Activated naive CD4-positive, alpha-beta T cell treated with anti-CD3 and anti-CD28 coated beads, Interleukin-2, amount 50 U/mL, for 72 hours (primary cell): ENCODE data around the gene ERC2. TPM values are rescaled to one million over a fixed set of nuclear protein-coding genes. Genes with fewer than 3 reads are reported as not detected.

Source experiments
- ATAC-seq, 2 donors: fragments of 150-1000 bp; cut with Tn5 transposase; 2 replicates each; pipeline ENCODE4 v1.10.0; 2021; ENCODE audit warnings: mild to moderate bottlenecking in 2 of 2, moderate library complexity in 2 of 2
- DNase-seq, 2 donors: peaks; one replicate each; pipeline ENCODE4 v3.0.0; 2021 to 2022; ENCODE audit warnings: low spot score in 2 of 2
- H3K27ac Mint-ChIP-seq, 2 donors: one replicate each; pipeline ENCODE4 v1.8.0; 2022; ENCODE audit warnings: mild to moderate bottlenecking in 2 of 2, mixed read lengths in 2 of 2
- H3K36me3 Mint-ChIP-seq, 2 donors: one replicate each; pipeline ENCODE4 v1.8.0; 2022; ENCODE audit warnings: mixed read lengths in 2 of 2
- H3K9me3 Mint-ChIP-seq, 2 donors: one replicate each; pipeline ENCODE4 v1.8.0; 2022; ENCODE audit warnings: mixed read lengths in 2 of 2
- total RNA-seq, 2 donors: library from RNA; stranded (reverse); gene quantifications; one replicate each; pipeline ENCODE4 v1.2.3, GENCODE V29; 2022

The ERC2 gene
- total RNA-seq, 2 donors from 2014 or later = 0.58 TPM; not detected in 1

DNA sequence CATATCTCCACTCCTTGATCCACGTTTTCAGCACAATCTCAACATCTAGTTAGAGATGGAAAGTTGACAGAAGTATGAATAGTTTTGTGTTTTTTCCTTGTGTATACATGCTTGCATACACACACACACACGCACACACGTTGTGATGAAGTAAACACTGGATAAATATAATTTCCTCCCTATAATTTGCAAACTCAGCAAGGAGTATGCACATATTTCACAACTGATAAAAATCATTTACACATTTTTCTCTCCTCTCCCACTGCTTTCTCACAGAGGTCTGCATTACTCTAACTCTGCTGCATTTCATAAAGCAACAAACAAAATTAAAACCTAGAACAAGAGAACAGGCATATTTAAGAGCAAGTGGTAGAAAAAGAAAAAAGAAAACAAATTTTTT lies 320.9 kb downstream of the ERC2 start:
- Mint-ChIP-seq H3K27ac (no peak overlapping the region), H3K9me3 (no peaks in the 10 kb centered on the region), H3K36me3 (no peaks in the 10 kb centered on the region)
- ATAC-seq (no peak), DNase-seq (no peak)

GRCh38 chr3:56145410-56145809 lies 322.9 kb downstream of the ERC2 start:
- H3K9me3 Mint-ChIP-seq = peaks cover 0 to 4% of the 10 kb centered on the region in 2 donors
- ATAC-seq (no peak), DNase-seq (no peak)
- no peaks in the 10 kb centered on the region for H3K36me3 Mint-ChIP-seq
- H3K27ac Mint-ChIP-seq = no peak overlapping the region

DNA sequence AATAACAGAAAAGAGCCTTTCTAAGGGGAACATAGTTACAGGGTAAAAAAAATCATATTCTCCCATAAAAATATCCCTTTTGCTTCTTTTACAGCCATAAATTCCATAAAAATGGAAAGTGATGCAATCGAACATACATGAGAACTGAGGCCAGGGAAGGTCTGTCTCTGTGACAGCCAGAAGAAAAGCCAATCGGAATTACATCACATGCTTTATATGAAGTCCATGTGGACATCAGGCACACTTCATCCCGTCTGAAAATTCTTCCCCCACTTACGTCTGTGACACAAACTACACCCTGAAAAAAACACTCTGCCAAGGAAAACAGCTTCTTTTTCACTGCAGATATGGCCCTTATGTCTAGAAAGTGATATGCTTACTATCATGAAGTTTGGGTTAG lies 323.5 kb downstream of the ERC2 start:
- ATAC-seq = no peak
- H3K9me3 Mint-ChIP-seq = peaks cover 0 to 4% of the 10 kb centered on the region in 2 donors
- H3K36me3 Mint-ChIP-seq = no peaks in the 10 kb centered on the region
- H3K27ac Mint-ChIP-seq = no peak overlapping the region
- DNase-seq = no peak

DNA sequence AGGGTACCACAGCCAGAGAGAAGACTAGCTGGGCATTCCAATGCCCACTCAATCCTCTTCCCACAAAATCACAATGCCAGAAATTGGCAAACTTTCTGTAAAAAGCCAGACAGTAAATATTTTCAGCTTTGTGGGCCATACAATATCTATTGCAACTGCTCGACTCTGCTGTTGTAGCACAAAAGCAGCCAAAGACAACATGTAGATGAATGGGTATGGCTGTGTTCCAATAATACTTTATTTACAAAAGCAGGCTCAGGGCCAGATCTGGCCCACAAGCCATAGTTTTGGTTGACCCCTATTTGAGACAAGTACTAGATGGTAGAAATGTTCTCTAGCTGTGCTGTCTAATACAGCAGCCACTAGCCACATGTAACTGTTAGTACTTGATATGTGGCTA lies 330.9 kb downstream of the ERC2 start:
- Mint-ChIP-seq H3K9me3 (peaks cover 0 to 4% of the 10 kb centered on the region in 2 donors), H3K36me3 (no peaks in the 10 kb centered on the region), H3K27ac (no peak overlapping the region)
- ATAC-seq (no peak), DNase-seq (no peak)

- H3K9me3 Mint-ChIP-seq = peaks cover 0 to 4% of the 10 kb centered on the region in 2 donors
- ATAC-seq = no peak
- H3K27ac Mint-ChIP-seq = no peak overlapping the region
- no peak for DNase-seq
- no peaks in the 10 kb centered on the region for H3K36me3 Mint-ChIP-seq
These were observed 331.8 kb downstream of the ERC2 start for GRCh38 chr3:56136514-56136913.

DNA sequence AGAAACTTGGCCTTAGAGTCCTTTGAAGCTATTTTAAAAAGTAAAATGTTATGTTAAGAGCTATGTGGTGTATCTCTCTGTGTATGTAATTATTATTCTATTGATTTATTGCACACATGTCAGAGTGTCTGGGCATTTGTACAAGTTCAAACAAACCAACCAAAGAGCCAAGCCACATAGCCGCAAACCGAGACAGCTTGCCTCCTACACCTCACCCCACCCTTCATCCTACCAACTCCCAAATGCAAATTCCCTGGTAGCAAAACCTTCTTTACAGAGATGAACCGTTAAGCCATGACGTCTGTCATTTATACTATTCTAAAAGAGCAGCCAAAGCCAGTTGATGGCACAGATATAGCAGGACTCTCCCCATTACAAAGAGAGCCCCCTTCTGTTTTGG lies 332.3 kb downstream of the ERC2 start:
- no peaks in the 10 kb centered on the region for H3K36me3 Mint-ChIP-seq
- DNase-seq (no peak), ATAC-seq (no peak)
- peaks cover 0 to under 1% of the 10 kb centered on the region in 2 donors for H3K9me3 Mint-ChIP-seq
- H3K27ac Mint-ChIP-seq = no peak overlapping the region

GRCh38 chr3:56133423-56133822 lies 334.8 kb downstream of the ERC2 start:
- H3K9me3 Mint-ChIP-seq = no peaks in the 10 kb centered on the region
- no peak for ATAC-seq
- H3K36me3 Mint-ChIP-seq = no peaks in the 10 kb centered on the region

DNA sequence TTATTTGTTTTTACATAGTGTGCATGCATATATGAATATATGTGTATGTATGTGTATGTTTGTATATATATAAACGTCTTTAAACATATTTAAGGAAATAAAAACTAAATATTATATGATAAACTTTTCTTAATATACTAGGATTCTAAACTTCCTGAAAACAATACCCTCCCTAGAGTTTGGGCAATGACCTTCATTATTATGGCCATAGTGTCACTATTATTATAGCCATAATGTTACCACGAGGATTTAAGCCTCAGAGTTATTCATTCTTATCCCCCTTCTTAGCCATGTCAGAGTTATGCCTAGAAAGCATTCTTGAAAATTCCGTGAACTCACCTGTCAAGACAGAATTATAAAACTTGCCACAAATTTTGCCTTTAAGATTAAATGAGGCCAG lies 335.5 kb downstream of the ERC2 start:
- no peaks in the 10 kb centered on the region for H3K9me3 Mint-ChIP-seq
- no peaks in the 10 kb centered on the region for H3K36me3 Mint-ChIP-seq
- DNase-seq = no peak
- ATAC-seq = no peak
- H3K27ac Mint-ChIP-seq = no peak overlapping the region

More at GRCh38 chr3:56133423-56133822, 334.8 kb downstream of the ERC2 start:
- no peak for DNase-seq
- H3K27ac Mint-ChIP-seq = no peak overlapping the region

DNA sequence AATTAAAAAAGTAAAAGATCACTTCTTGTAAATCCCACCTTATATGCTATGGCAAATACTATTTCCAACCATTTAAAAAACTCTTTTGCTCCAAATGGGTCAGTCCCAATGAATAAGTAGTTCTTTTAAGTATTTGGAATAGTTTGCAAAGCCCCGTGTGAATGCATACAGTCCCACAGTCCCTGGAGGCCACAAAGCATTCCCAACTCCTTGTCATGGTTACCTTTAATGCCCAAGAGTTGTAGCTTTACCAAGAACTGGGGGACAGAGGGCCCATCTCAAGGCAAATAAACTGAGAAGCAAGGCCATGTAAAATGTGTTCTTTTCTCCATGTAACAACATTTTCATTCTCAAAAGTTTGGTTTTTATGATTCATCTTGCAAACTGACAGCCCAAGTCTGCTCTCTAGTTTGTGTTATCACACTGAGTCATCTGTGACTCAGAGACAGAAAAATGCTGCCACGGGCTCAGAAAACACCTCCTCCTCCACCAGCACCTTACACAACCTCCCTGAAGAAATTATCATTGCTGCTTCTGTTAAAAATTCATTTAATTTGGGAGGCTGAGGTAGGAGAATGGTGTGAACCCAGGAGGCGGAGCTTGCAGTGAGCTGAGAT lies 336.2 kb downstream of the ERC2 start:
- peak in 1 of 2 donors; percentile 3 for DNase-seq
- Mint-ChIP-seq H3K9me3 (no peaks in the 10 kb centered on the region), H3K27ac (no peak overlapping the region), H3K36me3 (no peaks in the 10 kb centered on the region)
- peak; percentile 47 to 97 for ATAC-seq

- Mint-ChIP-seq H3K9me3 (no peaks in the 10 kb centered on the region), H3K36me3 (no peaks in the 10 kb centered on the region), H3K27ac (no peak overlapping the region)
- ATAC-seq = no peak
- no peak for DNase-seq
These were observed 338.2 kb downstream of the ERC2 start for GRCh38 chr3:56130036-56130435.

DNA sequence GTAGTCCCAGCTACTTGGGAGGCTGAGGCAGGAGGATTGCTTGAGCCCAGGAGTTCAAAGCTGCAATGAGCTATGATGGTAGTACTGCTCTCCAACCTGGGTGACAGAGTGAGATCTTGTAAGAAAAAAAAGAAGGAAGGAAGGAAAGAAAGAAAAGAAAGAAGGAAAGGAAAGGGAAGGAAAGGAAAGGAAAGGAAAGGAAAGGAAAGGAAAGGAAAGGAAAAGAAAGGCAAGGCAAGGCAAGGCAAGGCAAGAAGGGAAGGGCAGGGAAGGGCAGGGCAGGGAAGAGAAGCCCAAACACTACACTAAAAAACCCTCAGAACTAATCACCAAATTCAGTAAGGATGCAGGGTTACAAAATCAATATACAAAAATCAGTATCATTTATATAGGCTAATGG lies 341.6 kb downstream of the ERC2 start:
- H3K9me3 Mint-ChIP-seq = no peaks in the 10 kb centered on the region
- H3K36me3 Mint-ChIP-seq = no peaks in the 10 kb centered on the region
- H3K27ac Mint-ChIP-seq = no peak overlapping the region
- DNase-seq (no peak), ATAC-seq (no peak)

DNA sequence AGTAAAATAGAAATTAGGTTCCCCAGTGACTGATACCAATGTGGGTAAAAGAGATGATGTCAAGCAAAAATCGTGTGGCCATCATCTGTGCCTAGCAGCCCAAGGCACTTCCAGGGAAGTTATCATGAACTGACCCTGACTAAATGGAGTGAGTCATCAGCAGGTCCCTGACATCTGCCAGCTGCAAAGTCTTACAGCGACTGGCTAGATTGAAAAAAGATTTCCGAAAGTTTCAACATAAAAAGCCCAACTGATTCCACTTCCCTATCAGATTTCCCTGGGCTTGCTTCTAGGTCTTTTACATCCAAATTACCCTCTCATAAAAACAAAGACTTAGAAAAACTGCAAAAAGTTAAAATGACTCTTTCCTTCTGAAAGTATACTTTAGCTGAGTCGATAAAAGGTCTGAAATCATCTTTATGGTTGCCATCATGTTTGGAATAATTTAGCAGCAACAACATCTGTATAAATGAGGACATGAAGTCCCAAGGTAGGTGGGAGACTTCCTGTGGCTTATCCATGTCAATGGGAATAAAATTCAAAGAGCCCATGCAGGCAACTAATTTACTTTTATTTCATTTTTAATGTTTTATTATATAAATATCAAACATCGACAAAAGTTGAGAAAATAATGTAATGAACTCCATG lies 342.8 kb downstream of the ERC2 start:
- ATAC-seq (no peak), DNase-seq (no peak)
- H3K9me3 Mint-ChIP-seq = no peaks in the 10 kb centered on the region
- H3K36me3 Mint-ChIP-seq = no peaks in the 10 kb centered on the region
- H3K27ac Mint-ChIP-seq = no peak overlapping the region

DNA sequence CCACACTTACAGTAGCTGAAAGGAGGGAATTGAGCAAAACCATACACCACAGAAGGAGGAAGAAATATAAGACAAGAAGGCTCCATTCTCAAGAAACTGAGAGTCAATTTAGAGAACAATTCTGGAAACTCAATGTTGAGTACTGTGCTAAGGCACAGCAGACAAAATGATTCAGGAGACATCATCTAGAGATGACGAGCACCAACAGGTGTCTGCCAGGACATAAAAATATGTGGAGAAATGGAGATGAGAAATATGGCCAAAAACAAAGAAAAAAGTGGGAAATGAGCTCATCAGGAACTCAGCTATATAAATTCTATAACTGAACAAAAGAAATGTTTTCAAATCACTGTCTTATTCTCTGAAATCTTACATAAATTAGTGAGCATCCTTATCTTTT lies 343.7 kb downstream of the ERC2 start:
- DNase-seq = no peak
- H3K27ac Mint-ChIP-seq = no peak overlapping the region
- H3K9me3 Mint-ChIP-seq = no peaks in the 10 kb centered on the region
- H3K36me3 Mint-ChIP-seq = no peaks in the 10 kb centered on the region
- no peak for ATAC-seq

GRCh38 chr3:56123487-56123886 lies 344.8 kb downstream of the ERC2 start:
- Mint-ChIP-seq H3K36me3 (no peaks in the 10 kb centered on the region), H3K9me3 (no peaks in the 10 kb centered on the region), H3K27ac (no peak overlapping the region)
- DNase-seq (no peak), ATAC-seq (no peak)

DNA sequence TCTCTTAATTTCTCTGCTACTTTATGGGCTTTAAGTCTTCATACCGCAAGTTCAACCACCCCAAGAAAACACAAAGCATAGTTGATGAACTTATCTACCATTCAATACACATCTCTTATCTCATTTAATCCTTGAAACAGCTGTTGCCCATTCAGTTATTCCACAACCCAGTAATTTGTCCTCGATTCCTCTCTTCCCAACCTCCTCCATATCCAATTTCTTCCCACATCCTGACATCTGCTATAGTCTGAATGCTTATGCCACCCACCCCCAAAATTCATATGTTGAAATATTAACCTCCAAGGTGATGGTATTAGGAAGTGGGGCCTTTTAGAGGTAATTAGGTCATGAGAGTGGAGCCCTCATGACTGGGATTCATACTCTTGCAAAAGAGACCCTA lies 345.4 kb downstream of the ERC2 start:
- no peak overlapping the region for H3K27ac Mint-ChIP-seq
- H3K9me3 Mint-ChIP-seq = no peaks in the 10 kb centered on the region
- no peak for ATAC-seq
- H3K36me3 Mint-ChIP-seq = no peaks in the 10 kb centered on the region
- no peak for DNase-seq

DNA sequence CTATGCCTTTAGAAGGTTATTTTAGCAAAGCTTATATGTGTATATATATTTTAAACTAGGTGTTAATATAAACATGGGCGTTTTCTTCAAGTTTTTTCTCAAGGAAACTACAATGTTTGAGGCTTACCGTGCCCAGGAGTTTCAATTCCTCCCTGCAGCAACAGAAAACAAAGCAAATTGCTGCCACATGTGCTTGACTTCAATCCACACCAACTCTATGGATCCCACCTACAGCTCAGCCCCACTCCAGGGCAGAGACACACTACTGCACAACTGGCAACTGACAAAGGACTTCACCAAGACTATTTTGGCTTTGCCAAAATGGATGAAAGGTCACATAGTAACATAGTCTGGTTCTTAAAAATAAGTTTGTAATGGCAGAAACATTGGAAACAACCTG lies 346.6 kb downstream of the ERC2 start:
- Mint-ChIP-seq H3K36me3 (no peaks in the 10 kb centered on the region), H3K27ac (no peak overlapping the region), H3K9me3 (peaks cover 4 to 6% of the 10 kb centered on the region in 2 donors)
- no peak for DNase-seq
- ATAC-seq = no peak

DNA sequence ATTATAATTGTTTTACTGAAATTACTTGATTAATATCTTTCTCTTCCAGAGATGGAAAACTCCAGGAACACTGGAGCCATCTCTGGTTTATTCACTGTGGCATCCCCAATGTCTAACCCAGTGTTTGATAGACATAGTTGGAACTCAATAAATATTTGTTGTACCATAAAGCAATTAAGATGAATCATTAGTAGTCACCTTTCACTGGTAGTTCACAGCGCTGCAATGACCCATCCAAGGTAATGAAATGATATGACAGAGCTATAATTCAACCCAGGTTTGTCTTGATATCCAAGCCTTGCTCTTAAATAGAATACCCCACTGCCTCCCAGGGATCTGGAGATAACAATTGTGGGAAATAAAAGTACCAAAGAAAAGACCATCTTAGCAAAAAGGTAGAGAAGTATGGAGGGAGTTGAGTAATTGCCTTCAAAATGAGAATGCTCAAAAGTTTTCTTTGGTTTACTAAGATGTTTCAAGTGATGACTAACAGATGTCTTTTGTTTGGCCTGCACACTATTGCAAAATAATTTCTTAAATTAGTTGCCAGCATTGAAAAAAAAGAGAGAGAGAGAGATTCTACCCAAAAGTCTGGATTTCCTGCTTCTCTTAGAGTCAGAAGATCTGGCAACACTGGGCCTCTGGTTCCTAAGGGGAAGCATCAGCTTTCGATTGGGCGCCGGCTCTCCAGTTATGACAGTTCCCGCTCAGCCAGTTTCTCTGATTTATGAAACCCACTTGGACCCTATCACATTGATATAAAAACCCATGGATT lies 348.5 kb downstream of the ERC2 start:
- H3K9me3 Mint-ChIP-seq = peaks cover 4 to 15% of the 10 kb centered on the region in 2 donors
- no peak overlapping the region for H3K27ac Mint-ChIP-seq
- DNase-seq = no peak
- no peaks in the 10 kb centered on the region for H3K36me3 Mint-ChIP-seq
- no peak for ATAC-seq

GRCh38 chr3:56118968-56119367 lies 349.3 kb downstream of the ERC2 start:
- Mint-ChIP-seq H3K27ac (no peak overlapping the region), H3K9me3 (peaks cover 7 to 15% of the 10 kb centered on the region in 2 donors)

More at GRCh38 chr3:56118968-56119367, 349.3 kb downstream of the ERC2 start:
- H3K36me3 Mint-ChIP-seq = no peaks in the 10 kb centered on the region
- no peak for DNase-seq
- ATAC-seq = no peak
